Adipose tissue (tissue), 3 donors: ENCODE data around the gene SHISA9. TPM values are rescaled to one million over a fixed set of nuclear protein-coding genes. Genes with fewer than 3 reads are reported as not detected.

ENCODE experiments used
- H3K27ac ChIP-seq: one replicate; pipeline ENCODE4 v1.5.1; 2013; ENCODE audit warnings: low read depth, low read length
- whole genome bisulfite sequencing, 3 donors: extraction: QIAGEN DNeasy Blood & Tissue Kit; methylation state at CpG; one replicate each; pipeline ENCODE4 v1.1.7; 2013; 5-methylcytosine and 5-hydroxymethylcytosine counted together
- polyA plus RNA-seq, 3 donors: library from polyadenylated mRNA; stranded (reverse); fragments of 200-250 nt; gene quantifications; one replicate each; pipeline ENCODE4 v1.2.3, GENCODE V29; 2013
- donor health status: healthy with polysubstance abuse.
- donor health status: Bipolar disorder and iron deficiency.
- donor health status: healthy.

Gene SHISA9
- polyA plus RNA-seq, 3 donors, result 0.06 to 0.22 (median 0.08) TPM

DNA sequence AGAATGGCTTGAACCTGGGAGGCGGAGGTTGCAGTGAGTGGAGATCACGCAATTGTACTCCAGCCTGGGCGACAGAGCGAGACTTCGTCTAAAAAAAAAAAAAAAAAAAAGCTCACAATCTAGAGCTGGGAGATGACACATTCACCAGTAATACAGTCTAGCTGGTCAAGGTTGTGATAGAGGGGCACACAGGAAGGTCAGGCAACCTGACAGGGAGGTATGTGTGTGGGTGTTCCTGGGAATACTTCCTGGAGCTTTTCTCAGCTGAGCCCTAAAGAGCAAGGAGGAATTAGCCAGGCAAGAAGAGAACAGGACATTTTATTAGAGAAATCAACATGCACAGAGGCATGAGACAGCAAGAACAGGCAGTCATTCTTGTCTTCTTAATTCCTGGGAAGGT, 216.7 kb downstream of the SHISA9 start:
- WGBS, 3 donors, result 78 to 97% (median 94%) methylated on average over 5 of the region's 5 CpGs

DNA sequence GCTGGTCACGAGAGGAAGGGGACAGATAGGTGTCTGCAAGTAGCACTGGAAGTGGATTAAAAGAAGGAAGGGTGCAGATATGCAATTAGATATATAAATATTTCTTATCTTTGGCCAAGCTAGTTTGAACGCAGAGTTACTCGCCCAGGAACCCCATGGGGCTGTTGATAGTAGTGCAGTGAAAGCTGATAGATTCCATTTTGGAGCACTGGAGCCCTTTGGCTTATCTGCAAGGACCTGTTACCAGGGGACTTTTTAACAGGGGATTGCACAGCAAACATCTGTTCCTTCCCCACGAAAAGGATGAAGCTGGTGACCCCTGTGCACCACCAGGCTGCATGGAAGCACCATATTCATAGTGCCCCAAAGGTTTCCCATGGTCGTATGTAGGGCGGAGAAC, 218.7 kb downstream of the SHISA9 start:
- H3K27ac ChIP-seq, result no peak overlapping the region
- 44 to 51% (median 50%) methylated on average over 6 of the region's 6 CpGs for WGBS, 3 donors

More for the DNA sequence above, 216.7 kb downstream of the SHISA9 start:
- no peak overlapping the region for H3K27ac ChIP-seq

DNA sequence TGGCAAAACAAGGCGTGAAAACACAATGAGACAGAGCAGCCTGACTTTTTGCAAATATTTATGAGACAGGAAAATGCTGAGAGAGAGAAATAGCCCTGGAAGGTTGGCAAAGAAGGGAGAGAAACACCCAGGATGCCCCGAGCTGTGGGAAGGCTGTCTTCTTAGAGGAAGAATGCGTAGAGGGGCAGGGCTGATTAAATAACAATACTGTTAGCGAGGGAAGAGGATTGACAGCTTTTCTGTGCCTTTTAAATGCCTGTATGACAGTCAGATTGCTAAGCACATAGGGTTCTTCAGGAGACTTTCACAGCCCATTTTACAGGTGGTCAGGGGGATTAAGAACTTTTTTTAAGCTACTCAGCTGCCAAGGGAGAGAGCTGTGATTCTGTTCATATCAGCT, 219.2 kb downstream of the SHISA9 start:
- WGBS, 3 donors, result 55 to 56% (median 55%) methylated on average over 4 of the region's 4 CpGs

DNA sequence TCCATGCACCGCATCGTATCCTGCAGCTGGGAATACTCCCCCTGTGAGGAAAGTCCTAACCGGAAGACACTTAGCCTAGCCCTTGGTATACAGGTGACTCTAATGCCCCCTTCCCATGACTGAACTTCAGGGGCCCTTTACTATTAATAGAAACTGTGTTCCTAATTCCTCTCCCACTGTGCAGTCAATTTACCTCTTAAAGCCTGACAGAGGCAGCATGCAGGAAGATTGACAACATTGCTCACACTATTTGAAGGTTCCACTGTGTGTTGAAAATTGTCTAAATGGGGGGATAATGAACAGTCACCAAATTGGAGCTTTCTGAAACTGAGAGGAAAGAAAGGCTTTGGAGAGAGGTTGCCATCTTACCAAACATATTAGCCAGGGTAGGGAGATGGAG, 222.6 kb downstream of the SHISA9 start:
- WGBS, 3 donors, result 85 to 91% (median 89%) methylated on average over 3 of the region's 3 CpGs

More for the DNA sequence above, 219.2 kb downstream of the SHISA9 start:
- no peak overlapping the region for H3K27ac ChIP-seq

DNA sequence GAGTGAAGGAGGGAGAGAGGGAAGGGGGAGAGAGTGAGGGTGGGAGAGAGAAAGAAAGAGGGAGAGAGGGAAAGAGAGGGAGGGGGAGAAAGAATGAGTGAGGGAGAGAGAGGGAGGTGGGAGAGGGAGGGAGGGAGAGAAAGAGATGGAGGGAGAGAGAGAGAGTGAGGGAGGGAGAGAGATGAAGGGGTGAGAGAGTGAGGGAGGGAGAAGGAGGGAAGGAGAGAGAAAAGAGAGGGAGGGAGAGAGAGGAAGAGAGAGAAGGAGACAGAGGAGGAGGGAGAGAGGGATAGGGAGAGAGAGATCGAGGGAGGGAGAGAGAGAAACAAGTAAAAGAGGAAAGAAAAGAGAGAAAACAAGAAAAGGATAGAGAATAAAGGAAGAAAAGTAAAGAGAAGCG, 225.7 kb downstream of the SHISA9 start:
- WGBS, 3 donors, result 56 to 75% (median 61%) methylated on average over 2 of the region's 2 CpGs
- H3K27ac ChIP-seq, result no peak overlapping the region

More for the DNA sequence above, 222.6 kb downstream of the SHISA9 start:
- no peak overlapping the region for H3K27ac ChIP-seq

DNA sequence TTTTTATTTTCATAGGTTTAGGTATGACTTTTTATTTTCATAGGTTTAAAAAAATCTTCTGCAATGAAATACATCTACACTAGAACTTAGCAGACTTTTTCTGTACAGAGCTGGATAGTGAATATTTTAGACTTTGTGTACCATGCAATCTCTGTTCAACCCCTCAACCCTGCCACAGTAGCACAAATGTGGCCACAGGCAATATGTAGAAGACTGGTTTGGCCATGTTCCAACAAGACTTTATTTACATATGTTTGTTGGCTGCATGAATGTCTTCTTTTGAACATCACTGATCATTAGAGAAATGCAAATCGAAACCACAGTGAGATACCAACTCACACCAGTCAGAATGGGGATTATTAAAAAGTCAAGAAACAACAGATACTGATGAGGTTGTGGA, 229.2 kb downstream of the SHISA9 start:
- H3K27ac ChIP-seq, result no peak overlapping the region
- WGBS, 3 donors, result 57 to 64% (median 59%) methylated on average over 1 of the region's 1 CpG

DNA sequence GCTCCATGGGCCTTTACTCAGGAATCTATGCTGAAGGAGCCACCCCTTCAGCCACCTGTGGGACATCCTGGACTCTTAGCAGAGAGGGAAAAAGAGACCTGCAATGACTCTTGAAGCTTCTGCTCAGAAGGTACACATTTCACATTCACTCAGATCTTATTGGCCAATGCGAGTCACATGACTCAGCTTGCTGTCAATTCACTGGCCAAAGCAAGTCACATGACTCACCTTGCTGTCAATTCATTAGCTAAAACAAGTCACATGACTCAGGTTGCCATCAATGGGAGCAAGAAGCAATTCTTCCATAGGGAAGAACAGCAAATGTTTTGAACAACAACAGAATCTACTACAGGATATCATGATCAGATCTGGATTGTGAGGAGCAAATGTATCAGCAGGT, 233.4 kb downstream of the SHISA9 start:
- WGBS, 3 donors, result 79 to 89% (median 80%) methylated on average over 1 of the region's 1 CpG
- no peak overlapping the region for H3K27ac ChIP-seq

DNA sequence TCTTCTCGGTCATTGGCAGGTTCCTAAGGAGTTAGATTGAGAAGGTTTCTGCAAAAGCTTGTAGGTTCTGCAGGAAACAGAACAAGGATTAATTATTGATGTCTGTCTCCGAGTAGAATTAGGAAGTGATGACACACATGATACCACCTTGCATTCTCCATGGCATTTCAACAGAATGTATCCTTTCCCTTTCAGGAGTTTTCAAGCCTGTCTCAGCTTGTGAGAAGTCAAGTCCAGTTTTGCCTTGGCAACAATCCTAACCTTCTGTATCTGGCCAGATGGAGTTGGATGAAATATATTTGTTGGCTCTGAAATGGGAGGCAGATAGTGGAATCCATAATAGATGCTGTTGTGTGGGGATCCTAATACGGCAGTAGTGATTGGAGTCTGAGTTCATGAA, 235.5 kb downstream of the SHISA9 start:
- no peak overlapping the region for H3K27ac ChIP-seq
- 50 to 72% (median 68%) methylated on average over 3 of the region's 3 CpGs for WGBS, 3 donors

DNA sequence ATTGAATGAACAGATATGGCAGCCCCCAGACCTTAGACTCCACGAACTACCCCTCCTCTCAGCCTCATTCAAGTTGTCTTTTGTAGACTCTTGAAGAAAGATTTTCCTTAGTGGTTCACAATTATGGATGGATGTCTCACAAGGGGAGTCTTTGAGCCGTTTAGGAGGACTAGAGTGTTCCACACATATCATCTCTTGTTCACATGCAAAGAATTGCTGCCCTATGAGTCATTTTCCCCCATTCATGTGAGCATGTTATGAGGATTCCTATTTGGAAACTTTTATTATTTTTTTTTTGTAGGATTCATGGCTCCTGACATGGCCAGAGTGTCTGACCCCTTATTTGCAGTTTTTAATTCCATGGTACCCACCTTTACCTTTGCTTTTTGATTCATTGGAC, 237.1 kb downstream of the SHISA9 start:
- 37 to 56% (median 47%) methylated on average over 2 of the region's 2 CpGs for WGBS, 3 donors
- H3K27ac ChIP-seq, result no peak overlapping the region

DNA sequence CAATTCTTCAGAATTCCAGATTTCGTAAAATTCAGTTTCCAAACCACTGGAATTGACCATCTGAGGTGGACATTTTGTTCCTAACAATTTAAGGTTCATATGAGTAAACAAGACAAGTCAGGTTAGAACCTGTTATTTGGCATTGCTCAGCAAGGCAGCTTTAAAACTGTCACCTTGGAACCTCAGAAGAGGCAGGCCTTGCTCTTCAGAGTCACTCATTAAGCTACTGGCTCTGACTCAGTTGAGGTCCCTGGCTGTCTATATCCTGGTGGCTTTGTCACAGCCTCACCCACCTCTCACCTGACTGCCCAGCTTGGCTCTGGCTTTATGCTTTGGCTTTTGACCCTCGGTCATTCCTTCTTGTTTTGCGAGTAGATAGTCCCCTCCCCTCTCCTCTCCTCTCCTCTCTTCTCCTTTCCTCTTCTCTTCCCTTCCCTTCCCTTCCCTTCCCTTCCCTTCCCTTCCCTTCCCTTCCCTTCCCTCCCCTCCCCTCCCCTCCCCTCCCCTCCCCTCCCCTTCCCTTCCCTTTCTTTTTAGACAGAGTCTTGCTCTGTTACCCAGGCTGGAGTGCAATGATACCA, 238.4 kb downstream of the SHISA9 start:
- no peak overlapping the region for H3K27ac ChIP-seq
- whole genome bisulfite sequencing, 3 donors, result 75 to 84% (median 78%) methylated on average over 3 of the region's 3 CpGs

DNA sequence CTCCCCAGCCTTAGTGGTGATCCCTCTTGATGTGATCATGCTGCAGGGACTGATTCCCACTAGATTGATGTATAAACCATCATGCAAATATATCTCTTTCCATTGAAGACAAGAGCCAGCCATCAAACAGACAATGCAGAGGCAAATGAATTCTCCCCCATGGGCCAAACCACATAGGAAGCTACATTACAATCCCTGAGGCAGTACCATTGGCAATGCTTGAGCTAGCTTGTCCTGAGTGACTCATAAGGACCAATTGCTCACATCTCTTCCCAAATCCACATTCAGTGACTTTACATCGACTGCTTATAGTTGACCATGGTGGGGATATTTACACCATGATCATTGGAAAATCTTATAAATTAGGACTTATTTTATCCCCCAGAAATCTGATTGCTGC, 242.2 kb downstream of the SHISA9 start:
- H3K27ac ChIP-seq, result no peak overlapping the region
- 76 to 92% (median 86%) methylated on average over 1 of the region's 1 CpG for WGBS, 3 donors

DNA sequence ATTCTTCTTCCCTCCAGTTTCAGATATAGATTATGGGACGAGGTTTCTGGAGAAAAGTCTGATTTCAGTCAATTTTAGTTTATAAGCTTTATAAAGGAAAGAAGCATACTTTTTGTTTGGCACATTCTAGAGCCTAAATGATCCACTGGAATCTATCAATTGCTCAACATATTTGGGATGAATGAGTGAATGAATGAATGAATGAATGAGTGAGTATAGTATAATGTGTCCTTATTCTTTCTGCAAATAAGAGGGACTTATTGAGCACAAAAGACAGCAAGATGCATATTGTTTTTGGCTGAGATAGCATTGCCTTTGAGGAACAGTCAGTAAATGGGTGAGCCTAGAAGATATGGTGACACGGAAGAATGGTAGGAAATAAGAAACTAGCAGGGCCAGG, 245.4 kb downstream of the SHISA9 start:
- WGBS, 3 donors, result 41 to 62% (median 58%) methylated on average over 2 of the region's 2 CpGs

DNA sequence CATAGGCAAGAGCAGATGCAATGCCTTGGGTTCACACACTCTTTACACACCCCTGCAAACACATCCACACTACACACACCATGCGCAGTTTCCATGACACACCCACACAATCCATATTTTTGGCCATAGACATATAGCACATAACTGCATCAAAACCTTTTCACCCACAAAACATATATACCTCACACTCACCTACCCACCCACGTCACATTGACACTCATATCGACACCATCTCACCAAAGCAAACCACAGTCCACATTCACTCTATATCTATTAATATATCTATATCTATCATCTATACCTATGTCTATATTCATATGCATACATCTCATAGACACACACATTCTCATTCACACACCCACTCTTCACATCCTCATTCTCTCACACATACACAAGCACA, 246.9 kb downstream of the SHISA9 start:
- 88 to 92% (median 90%) methylated on average over 3 of the region's 3 CpGs for WGBS, 3 donors
- no peak overlapping the region for H3K27ac ChIP-seq

More for the DNA sequence above, 245.4 kb downstream of the SHISA9 start:
- H3K27ac ChIP-seq, result no peak overlapping the region

DNA sequence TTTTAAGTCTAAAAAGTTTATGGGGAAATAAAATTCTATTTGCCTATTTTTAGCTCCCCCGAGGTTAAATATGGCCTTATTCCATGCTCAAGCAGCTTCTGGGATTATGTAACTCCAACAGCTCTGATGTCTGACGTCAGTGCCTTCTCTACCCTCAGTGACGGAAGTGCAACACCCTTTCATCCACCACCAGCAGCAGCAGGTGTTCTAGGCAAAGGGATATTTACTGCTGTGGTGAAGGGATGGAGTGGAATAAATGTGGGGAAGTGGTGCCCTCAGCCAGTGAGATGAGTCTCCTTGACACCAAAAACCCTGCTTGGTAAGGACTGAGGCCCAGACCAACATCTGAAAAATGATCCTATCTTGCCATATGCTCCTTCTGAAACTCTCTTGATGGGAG, 247.4 kb downstream of the SHISA9 start:
- WGBS, 3 donors, result 49 to 58% (median 57%) methylated on average over 3 of the region's 3 CpGs

DNA sequence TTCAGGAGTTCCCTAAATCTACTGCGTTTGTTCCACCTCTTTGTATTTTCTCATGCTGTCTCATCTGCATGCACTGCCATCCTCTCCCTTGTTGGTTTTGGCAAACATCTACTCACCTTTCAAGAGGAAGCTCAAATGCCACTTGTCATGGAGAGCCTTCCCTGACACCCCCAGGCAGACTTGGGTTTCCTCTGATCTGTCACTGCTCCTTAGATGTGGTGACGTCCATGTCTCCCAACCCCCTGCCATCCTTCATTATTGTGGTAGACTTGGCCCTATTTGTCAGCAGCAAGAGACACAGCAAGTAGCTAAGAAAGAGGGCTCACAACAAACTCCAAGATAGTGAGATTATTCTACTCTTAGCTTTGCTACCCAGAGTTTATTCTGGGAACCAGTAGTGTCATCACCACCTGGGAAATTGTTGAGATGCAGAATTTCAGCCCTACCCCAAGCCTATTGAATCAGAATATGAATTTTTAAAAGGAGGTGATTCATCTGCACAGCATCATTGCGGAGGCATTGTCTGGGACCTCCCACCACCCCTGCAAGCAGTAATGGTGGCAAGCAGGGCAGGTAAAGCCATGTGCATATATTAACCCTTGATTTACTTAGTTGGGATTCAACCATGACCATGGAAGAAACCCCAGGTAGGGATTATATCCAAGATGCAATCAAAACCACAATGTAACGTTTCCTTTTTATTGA, 248.9 kb downstream of the SHISA9 start:
- 52 to 60% (median 54%) methylated on average over 4 of the region's 4 CpGs for WGBS, 3 donors
- H3K27ac ChIP-seq, result no peak overlapping the region

More for the DNA sequence above, 247.4 kb downstream of the SHISA9 start:
- H3K27ac ChIP-seq, result no peak overlapping the region

DNA sequence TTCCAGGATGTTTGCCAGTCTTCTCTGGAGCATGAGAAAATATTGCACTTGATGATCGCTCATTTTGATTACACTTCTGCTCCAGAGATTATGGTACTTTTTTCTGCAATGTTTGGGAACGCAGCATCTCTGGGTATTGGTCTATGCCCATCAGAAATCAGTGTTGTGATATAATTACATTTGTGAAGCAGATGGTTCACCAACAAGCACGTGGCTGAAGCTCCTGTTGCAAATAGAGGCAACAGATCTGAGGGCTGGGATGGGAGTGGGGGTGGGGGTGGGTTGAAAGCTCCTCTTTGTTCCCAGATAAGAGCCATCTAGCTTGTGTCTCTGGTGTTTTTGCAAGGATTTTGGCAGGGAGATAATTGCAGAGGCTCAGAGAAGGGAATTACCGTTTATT, 252.3 kb downstream of the SHISA9 start:
- H3K27ac ChIP-seq, result no peak overlapping the region
- WGBS, 3 donors, result 52 to 60% (median 57%) methylated on average over 4 of the region's 4 CpGs

DNA sequence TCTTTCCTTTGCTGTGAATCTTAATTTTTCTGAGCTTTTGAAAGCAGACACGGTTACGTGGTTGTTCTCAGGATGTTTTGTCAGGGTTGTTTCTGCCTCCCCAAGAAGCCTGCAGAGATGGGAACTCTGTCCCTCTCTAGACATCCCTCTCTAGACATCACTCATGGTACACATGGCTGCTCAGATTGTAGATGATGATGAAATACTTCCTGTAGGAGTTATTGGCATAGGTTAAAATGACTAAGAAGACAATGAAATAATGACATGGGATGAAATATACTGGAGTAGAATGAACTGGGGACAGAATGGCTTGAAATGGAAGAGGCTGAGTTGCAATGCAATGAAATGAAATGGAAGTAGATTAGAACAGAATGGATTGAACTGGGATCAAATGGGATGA, 253.4 kb downstream of the SHISA9 start:
- WGBS, 3 donors, result 75 to 86% (median 79%) methylated on average over 2 of the region's 2 CpGs

DNA sequence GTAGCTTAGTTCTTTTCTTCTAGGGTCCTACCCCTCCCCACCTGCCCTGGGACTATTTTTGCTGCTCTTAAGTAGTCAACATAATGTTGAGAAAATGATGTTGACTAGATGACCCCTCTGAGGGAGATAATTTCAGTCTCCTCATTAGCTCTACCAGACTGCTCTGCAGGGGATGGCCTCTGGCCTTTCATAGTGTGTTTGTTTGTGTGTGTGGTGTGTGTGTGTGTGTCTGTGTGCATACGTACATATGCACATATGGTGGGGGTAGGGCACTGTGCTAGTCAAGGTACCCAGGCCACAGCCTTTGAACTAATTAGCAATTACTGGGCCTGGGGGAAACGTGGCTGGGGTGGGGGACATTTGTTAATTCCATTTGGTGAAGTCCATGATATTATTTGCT, 254.0 kb downstream of the SHISA9 start:
- no peak overlapping the region for H3K27ac ChIP-seq
- 30 to 49% (median 35%) methylated on average over 2 of the region's 2 CpGs for WGBS, 3 donors

More for the DNA sequence above, 253.4 kb downstream of the SHISA9 start:
- H3K27ac ChIP-seq, result no peak overlapping the region

DNA sequence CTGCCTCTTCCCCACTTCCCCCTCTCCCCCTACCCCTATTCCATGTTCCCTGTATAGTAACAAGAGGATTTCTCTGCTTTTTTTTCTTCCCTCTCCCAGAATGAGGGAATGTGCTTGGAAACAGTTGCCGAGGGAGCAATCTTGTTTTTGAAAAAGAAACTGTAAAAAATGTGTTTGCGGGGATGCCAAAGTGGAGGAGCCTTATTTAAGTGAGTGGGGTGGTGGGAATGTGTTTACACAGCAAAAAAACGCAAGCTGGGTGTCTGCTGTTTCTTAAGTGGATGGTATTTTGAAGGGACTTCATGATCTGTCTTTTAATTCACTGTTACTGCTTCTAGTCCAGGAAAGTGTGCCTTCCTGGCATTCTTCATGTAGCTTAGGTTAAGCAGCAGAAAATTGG, 254.4 kb downstream of the SHISA9 start:
- 38 to 47% (median 44%) methylated on average over 3 of the region's 3 CpGs for WGBS, 3 donors

DNA sequence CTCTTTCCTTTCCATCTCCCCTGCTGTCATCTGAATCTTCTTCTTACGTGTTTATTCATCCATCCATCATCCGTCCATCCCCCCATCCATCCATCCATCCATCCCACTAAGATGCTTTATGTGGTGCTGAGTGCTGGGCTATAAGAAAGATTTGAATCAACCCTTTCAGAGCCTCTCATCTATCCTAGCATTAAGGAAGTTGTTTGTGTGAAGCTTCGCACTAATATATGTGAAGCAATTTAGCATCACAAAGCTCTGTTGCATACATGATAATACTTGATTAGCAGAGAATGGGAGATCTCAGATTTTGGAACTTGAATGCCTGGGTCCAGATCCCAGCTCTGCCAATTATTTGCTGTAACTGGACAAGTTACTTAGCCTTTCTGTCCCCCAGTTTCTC, 255.7 kb downstream of the SHISA9 start:
- 61 to 72% (median 66%) methylated on average over 3 of the region's 3 CpGs for WGBS, 3 donors
- no peak overlapping the region for H3K27ac ChIP-seq

More for the DNA sequence above, 254.4 kb downstream of the SHISA9 start:
- H3K27ac ChIP-seq, result no peak overlapping the region
